Measurements from ENCODE around the gene INSYN2A.

The INSYN2A gene, protein sequence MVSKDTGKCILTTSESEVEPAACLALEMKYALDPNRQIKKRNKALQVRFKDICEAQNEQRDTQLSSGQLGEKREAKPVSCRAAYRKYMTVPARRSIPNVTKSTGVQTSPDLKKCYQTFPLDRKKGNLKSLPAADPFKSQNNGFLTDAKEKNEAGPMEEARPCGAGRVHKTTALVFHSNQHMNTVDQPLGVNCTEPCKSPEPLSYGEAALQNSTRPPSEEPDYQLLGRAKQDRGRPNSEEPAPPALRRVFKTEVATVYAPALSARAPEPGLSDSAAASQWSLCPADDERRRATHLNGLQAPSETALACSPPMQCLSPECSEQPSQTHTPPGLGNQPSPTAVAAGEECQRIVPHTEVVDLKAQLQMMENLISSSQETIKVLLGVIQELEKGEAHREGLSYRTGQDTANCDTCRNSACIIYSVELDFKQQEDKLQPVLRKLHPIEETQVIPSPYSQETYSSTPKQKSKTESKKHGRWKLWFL

DNA sequence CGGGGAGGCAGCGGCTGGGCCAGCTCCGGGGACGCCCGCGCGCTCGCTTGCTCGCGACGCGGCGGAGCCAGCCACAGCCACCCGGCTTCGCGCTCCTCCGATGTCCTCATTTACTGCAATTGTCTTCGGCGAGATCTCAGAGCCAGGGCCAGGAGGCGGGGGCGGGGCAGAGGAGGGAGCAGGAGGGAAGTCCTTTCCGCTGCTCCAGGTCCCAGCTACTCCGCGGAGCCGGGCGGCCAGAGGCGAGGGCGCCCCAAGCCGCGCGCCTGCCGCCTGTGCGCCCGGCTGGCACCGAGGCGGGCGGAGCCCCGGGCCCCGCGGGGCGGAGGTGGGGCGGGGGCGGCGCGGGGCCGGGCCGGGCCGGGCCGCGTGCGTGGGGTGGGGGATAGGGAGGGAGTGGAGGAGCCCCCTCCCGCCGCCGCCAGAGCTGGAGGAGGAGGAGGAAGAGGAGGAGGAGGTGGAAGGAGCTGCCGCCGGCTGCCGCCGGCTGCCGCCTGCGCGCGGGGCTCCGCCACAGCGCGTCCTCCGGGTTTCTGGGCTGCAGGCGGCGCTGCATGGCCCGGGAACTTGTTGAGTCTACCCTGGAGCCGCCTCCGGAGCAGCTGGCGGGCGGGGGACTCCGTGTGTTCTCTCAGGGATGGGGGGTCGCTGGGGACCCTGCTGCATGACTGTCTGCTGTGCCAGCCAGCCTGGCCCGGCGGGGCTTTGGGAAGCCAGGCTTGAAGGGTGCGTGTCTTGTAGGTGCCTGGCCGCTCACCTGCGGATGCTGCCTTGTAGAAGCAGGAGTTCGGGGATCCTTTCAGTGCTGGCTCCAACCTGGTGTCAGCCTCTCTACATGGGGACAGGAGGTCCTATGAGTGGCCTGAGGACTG lies at the start of gene INSYN2A:
Gene INSYN2A, minus strand, starts transcription at position 310 of the 872 bp plus-strand sequence. CDS start 20,196 bp downstream, outside the sequence.
- DNase-seq (ENCODE audit: low spot score): no peak

DNA sequence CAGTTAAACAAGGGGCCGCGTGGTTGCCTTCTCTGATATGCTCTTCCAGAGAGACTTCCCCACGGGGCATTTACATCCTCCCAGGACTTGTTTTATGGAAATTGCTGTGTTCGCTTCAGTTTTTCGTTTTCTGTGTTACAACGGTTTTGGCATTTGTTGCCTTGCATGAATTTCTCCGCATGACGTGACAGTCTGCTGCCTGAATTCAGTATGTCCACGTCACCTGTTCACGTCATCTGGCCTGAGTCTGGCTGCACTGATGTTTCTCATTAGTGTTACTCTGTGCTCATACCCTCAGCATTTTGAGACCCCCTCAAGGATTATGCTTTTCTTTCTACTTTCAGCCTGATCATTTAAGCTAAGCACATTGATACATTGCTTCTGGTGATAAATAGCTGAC lies 49.1 kb upstream of the INSYN2A start:
- no peak for DNase-seq (ENCODE audit: low spot score)

DNA sequence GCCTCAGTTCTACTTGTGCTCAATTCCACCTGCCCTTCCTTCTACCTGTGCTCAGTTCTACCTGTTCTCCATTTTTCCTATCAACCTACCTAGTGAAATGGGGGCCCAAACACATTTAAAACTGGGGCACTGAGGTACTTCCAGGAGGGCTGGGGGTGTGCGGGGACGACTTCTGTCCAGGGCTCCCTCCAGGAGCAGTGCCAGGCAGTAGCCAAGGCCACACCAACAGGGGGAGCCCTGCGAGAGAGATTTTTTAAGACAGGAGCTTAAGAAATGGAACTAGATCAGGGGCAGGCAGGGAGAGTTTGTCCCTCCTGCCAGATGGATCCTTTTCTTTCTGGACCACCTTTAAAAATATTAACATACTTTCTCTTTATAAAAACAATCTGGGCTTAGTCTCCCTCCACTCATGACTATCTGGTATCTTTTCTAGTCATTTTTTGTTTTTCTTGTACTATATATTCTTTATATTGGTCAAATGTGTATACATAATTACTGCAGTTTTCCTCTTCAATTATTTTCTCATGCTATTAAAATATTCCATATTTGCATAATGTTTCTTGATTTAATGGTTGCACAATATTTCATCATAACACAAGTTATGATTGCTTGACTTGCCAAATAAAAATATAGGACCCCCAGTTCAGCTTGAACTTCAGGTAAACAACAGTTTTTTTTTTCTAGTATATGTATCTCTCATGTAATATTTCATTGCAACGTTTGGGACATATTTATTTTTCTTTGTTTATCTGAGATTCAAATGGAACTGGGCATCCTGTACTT lies 47.3 kb upstream of the INSYN2A start:
- no peak for DNase-seq (ENCODE audit: low spot score)

DNA sequence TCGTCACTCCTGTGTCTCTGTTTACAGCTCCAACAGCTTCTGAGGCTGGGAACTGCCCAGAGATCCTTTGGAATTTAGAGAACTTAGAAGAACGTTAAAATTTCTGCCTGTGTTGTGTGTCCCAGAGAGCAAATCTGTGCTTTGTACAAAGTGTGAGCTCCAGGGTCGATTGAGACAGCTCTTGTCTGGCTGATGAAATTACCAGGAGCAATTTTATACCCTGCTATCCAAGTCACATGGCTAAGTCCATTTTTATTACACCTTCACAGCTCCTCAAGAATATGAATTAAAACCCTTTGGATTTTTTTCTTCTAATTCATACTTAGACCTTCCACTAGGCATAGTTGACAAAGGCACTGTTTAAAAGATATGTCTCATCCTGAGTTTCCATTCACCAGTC lies 46.5 kb upstream of the INSYN2A start:
- no peak for DNase-seq (ENCODE audit: low spot score)

DNA sequence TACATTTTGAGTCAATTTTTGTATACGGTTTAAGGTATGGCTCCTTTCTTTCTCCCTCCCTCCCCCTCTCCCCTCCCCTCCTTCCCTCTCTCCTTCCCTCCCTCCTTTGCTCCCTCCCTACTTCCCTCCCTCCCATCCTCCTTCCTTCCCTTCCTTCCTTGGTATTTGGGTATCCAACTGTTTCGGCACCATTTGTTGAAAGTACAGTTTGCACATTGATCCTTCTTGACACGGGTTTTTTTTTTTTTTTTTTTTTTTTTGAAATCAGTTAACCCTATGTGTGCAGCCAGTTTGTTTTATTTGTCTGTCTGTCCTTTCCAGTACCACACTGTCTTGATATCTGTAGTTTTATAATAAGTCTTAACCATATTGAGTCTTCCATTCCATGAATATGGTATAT lies 39.9 kb upstream of the INSYN2A start:
- no peak for DNase-seq (ENCODE audit: low spot score)

DNA sequence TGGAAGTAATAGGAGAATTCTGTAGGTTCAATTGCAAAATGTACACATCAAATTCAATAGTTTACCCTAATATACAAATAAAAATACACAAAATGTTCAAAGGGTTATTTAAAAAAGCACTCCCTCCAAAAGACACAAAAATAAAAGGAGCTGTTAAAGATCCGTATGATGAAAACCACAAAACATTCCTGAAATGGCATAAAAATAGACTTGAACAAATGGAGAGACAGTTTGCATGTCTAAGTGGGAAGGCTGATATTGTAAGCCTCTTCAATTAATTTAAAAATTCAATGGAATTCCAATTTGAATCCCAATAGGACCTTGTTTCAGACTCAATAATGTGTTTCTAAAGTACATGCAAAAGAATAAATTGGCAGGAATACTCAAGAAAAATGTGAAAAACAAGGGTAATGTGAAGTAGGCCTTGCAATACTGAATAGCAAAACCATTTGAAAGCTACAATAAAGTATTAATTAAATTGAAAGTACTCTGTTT lies 38.0 kb upstream of the INSYN2A start:
- no peak for DNase-seq (ENCODE audit: low spot score)

DNA sequence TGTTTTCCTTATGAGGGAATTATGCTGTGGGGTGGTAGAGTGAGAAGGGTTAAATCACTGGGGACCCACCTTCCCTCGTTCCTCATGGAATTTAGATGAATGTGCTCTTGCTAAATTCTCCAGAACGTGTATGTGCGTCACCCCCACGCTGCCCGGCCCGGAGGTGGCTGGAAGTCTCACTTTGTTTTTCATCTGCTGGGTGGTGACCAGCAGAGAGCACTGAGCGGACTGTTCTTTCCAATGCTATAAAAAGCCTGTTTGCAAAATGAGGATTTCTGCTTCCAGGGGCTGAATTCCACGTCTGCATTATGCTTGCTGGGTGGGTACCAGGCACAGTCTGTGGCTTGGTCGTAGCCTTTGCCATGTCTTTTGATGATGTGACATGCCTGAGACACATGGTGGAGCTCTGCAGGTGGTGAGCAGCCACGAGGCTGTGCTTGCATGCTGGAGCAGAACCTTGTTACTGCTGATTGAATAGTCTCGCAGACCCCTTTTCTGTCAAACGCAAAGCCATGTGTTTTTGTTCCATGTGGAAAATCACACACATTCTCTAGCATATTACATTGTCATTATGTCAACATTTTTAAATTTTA lies 31.9 kb upstream of the INSYN2A start:
- no peak for DNase-seq (ENCODE audit: low spot score)

DNA sequence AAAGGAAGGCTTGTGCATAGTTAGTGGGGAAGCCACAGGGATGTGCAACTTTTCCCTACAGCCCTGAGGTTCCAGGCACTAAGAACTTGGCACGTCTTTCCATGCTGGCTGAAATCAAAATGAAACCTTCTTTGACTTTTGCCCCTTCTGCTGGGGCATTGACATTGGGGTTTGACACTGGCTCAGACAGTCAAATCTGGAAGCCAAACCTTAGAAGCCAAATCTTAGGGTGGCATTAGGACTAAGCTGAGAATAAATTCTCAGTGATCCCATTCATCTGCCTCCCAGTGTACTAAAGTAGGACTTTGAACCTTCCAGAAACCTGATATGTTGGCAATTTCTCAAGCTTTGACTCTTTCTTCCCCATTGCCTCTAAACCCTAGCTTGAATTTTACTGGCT lies 31.3 kb upstream of the INSYN2A start:
- DNase-seq (ENCODE audit: low spot score): no peak

DNA sequence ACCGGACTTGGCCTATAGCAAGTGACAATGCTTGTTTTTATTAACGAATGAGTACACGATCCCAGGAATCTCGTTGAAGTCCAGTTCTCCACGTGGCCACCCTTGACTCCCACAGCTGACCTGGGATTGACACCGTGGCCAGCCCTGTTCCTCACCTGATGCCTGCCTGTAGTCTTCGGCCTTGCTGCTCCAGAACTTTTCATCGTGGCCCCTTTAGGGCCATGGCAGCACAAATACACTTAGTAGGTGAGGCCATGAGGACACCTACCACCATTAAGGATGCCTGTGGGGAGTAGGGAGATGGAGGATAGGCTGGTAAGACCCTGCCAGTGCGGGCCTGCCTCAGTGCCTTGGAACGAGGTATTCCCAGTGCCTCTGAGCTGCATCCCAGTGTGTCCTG lies 30.6 kb upstream of the INSYN2A start:
- no peak for DNase-seq (ENCODE audit: low spot score)

DNA sequence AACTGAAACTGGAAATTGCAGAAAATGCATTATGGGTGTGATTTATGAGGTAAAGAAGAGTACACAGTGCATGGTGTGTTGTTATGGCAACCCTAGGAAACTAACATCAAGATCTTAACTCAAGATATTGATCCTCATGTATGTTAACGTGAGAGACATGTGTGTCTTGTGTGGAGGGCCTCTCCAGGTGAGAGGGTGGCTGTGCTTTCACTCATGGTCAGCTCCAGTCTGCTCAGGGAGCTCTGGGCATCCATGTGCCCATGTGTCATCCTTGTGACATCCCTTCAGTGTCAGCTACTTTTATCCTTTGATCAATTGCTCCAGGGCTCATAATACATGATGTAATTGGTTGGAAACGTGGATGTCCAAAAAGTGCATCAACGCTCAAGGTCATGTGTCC lies 24.9 kb upstream of the INSYN2A start:
- DNase-seq (ENCODE audit: low spot score): no peak

DNA sequence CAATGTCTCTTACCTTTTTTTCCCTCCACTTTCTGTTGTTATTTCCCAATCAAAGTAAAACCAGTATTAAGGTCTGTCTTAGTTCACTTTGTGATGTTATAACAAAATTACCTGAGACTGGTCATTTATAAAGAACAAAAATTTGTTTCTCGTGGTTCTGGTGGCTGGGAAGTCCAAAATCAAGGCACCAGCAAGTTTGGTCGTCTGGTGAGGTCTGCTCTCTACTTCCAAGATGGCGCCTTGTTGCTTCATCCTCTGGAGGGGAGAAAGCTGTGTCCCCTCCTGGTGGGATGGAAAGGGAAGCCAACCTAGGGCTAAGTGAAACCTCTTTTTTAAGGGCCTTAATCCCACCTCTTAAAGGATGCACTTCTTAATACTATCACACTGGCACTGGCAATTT lies 22.3 kb upstream of the INSYN2A start:
- DNase-seq (ENCODE audit: low spot score): no peak

DNA sequence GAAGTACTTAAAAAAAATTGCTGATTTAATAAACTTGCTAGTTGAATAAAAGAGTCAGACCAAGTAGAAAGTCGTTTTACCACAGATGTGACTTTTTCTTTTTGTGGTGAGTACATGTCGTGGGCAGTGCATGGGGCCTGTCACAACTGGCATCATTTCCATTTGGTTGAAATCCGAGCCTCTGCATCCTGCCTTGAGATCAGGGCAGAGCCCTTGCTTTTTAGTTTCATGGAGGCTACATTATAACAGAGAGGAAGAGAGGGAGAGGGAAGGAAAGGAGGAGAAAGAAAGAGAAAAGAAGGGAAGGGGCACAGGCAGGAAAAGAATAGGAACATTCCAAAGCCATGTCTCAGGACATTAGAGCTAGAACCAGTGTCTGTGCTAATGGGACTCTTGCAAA lies 20.4 kb upstream of the INSYN2A start:
- DNase-seq (ENCODE audit: low spot score): no peak

DNA sequence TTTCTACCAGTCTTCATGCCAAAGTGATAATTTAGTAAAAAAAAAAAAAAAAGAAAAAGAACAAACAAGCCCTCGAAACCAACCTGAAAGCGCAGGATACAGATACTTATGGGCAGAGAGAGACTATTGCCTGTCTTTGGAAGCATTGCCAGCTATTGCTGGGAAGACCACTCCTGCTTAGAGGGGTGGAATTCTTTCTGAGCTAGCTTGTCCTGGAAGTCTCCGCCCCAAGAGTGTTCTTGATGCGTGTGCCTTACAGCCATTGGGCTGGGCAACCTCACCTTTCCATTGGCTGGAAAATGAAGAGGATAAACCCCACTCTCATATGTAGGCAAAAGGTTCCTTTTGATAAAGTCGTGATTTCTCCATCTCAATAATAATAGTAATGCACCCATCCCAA lies 19.9 kb upstream of the INSYN2A start:
- DNase-seq (ENCODE audit: low spot score): no peak

DNA sequence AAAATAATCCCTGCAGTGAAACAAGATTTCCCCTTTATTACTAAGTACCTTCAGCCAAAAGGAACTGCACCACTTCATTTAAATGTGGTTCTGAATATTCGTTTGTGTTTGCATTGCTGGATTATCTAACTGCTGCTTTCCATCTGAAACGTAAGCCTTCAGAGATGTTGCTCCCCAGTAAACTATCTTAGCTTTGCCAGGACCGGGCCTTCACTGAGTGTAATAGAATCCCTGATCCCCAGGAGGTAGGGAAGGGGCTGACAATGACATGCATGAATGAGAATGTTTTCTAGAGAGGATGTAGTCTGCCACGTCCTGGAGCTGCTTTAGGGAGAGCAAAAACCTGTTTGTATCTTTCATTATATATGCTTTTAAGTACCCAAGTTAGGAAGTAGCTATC lies 19.5 kb upstream of the INSYN2A start:
- DNase-seq (ENCODE audit: low spot score): no peak

DNA sequence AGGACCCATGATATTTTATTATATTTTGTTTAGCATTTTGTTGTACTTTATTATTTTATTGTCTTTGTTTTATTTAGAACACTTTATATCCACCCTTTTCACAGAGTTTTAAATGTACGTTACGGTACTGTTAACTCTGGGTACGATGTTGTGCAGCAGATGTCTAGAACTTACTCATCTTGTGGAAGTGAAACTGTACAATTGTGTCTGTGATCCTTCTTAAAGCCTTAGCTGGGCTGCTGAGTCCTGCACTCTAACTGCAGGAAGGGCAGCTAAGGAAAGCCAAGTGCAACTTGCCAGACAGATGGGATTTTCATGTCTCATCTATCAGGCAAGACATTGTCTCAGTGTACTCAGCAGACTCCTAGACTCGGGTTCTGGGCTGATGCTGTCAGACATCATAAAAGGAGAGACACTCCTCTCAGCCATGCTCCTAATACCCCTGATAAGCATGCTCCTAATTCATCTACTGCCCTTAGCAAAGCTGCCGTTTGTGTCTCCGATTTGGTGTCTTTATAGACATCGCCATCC lies 14.6 kb upstream of the INSYN2A start:
- DNase-seq (ENCODE audit: low spot score): no peak

DNA sequence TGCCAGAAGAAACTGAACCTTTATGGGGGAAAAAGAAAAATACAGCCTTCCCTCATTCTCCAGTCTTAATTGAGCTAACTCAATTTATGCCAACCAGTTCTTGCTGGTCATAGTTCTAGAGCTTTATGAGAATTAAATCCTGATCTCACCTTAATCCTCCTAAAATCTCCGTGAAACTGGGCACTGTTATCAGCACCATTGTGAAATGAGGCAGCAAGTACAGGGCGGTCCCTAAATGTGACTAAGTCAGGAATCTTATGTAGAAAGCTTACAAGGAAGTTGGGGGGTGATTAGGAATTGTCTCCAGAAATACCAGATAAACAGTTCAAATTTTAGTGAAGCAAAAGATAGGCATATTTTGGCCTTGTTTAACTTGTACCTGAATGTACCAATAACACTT lies 10.7 kb upstream of the INSYN2A start:
- DNase-seq (ENCODE audit: low spot score): no peak

DNA sequence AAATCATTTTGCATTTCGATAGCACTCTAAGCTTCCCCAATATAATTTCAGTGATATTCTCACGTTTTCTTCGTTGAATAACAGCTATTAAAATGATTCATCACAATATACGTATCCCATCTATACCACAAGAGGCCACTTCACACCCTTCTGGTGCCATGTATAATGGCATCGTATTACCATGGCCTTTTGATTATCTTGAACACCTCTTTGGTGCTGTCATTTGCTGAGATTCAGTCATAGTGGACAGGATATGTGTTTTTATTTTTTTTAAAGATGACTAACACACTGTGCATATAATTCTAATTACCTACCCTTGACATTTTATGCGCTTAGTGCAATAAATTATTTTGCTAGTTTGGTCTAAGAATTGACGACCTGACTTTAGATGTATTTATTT lies 6.7 kb upstream of the INSYN2A start:
- no peak for DNase-seq (ENCODE audit: low spot score)

DNA sequence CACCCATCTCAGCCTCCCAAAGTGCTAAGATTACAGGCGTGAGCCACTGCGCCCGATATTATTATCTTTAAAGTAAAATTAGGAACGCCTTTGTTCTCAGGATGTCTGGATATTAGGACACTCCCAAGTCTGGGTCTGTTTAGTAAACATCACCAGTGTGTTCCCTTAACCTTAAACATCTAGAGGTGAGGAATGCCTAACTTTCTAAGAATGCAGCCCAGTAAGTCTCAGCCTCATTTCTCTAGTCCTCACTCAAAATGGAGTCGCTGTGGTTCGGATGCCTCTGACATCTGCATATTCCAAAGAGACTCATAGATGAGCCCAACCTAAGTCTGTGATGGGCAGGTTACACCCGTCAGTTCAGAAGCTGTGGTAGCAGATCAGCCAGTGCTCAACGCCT lies 4.3 kb upstream of the INSYN2A start:
- no peak for DNase-seq (ENCODE audit: low spot score)

DNA sequence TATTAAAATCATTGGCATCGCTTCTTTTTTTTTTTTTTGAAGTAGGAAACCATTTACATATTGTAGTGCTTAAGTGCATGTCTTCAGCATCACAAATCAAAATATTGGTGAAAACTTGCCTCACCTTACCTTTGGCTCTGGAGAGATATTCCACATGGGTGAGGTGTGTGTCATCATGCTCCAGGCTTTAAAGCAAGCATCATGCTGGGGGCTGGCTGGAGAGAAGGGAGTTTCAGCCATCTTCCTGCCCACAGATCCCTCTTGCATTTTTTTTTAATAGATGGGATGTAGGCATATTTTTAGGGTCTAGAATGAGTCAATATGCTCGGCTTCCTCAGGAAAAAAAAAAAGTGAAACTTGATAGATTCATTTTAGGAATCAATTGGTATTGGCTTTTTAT lies 2.3 kb upstream of the INSYN2A start:
- DNase-seq (ENCODE audit: low spot score): no peak

DNA sequence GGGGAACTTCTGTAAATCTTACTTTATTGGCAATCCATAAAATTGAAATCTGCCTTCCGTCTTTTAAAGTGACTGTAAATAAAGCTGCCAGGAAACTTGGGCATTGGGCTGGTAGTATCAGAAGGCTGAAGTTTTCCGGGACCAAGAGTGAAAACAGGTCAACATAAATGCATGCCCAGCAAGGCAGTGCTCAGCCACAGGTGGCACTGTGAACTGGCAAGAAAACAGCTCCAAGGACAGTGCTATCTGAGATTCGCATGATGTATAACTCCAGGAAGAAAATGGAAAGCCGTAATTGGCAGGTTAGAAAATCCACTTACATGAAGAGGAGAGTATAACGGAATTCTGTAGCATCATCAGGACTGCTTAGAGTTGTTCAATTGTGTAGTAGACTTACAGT lies 1.9 kb upstream of the INSYN2A start:
- DNase-seq (ENCODE audit: low spot score): no peak

DNA sequence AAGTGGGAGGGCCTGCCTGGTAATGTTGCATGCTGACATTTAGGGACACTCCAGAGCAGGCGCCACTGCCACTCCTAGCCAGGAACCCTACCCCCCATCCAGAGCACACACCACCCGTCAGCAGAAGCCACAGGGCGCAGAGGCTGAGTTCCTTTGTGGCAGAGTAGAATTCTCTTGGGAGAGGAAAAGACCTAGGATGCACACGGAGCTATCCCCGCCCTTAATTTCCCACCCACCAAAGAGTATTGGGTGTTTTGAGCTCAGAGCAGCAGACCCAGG lies 702 bp upstream of the INSYN2A start:
- no peak for DNase-seq (ENCODE audit: low spot score)

Data from germinal center (tissue), 1 donor.